Fibroblast of pulmonary artery (primary cell): ENCODE data around the gene ZNF408.
A peak's percentile ranks its signal among the peaks of the same experiment; 100 is the strongest.

Experiments used
- DNase-seq: peaks from one replicate; pipeline ENCODE4 v3.0.0-alpha.2; 2010; ENCODE audit warnings: low read depth
- H3K4me3 ChIP-seq: replicated peaks from 2 replicates; pipeline ENCODE4 v1.5.1; 2011; ENCODE audit warnings: low read depth, mild to moderate bottlenecking, control low read depth, low read length, moderate library complexity
- TF ChIP-seq, protein P1 (sequence below): IDR thresholded peaks from 2 replicates; pipeline ENCODE4 v1.5.1; 2011; ENCODE audit warnings: mild to moderate bottlenecking, control low read depth, low read length, inconsistent platforms; ENCODE audit errors: missing control alignments

Gene ZNF408

DNA sequence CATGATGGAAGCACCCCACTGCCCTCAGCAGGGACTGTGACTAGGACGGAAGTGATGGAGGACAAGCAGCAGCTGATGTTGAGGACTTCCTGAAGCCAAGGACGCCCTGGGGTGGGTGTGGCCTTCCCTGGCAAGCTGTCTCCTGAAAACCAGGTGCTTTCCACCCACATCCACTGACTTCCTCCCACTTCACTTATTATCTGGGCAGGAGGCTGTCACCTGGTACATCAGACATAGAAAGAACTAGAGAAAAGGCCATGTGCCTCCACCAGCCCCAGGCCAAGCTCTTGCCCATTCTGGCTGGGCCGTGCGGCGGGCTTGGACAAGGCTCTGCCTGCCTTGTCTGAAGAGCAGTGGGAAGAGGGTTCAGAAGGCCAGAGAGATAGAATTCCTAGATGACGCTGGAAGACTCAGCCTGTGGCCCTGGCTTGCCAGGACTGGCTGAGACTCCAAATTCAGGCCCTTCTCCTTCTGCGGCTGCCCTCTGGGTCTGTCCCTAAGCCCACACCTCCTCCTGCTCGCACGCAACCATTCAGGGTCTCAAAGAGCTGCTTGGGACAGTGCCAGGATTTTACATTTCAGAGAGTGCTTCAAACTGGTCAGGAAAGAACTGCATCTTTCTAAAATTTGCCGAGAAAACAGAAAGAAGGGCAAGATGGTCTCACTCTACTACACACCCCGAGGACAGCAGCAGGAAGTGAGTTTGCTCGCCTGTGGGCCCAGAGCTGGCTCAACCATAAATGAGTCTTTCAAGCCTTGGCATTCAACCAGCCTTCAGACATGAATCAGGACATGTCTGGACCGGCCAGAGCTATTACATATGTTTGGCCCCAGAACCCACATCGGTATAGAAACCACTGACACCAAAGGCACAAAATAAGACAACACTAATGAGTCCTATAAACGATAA is 13.7 kb upstream of the ZNF408 start:
- peak; percentile 86 for DNase-seq
- H3K4me3 ChIP-seq, result no peak overlapping the region
- TF ChIP-seq, protein P1, sequence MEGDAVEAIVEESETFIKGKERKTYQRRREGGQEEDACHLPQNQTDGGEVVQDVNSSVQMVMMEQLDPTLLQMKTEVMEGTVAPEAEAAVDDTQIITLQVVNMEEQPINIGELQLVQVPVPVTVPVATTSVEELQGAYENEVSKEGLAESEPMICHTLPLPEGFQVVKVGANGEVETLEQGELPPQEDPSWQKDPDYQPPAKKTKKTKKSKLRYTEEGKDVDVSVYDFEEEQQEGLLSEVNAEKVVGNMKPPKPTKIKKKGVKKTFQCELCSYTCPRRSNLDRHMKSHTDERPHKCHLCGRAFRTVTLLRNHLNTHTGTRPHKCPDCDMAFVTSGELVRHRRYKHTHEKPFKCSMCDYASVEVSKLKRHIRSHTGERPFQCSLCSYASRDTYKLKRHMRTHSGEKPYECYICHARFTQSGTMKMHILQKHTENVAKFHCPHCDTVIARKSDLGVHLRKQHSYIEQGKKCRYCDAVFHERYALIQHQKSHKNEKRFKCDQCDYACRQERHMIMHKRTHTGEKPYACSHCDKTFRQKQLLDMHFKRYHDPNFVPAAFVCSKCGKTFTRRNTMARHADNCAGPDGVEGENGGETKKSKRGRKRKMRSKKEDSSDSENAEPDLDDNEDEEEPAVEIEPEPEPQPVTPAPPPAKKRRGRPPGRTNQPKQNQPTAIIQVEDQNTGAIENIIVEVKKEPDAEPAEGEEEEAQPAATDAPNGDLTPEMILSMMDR, result no peak

DNA sequence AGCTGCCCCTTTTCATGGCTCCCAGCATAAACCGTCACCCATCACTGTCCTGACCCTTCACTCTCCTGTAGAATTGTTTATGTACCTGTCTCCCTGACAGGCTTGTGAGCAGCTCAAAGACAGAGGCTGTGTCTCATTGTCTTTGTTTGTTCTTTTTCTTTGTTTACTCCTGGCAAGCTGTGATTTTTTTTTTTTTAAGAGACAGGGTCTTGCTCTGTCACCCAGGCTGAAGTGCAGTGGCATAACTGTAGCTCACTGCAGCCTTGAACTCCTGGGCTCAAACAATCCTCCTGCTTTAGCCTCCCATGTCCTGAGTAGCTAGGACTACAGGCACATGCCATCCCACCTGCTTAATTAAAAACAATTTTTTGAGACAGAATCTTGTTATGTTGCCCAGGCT is 10.1 kb upstream of the ZNF408 start:
- no peak for DNase-seq
- TF ChIP-seq, protein P1, result no peak
- no peak overlapping the region for H3K4me3 ChIP-seq

DNA sequence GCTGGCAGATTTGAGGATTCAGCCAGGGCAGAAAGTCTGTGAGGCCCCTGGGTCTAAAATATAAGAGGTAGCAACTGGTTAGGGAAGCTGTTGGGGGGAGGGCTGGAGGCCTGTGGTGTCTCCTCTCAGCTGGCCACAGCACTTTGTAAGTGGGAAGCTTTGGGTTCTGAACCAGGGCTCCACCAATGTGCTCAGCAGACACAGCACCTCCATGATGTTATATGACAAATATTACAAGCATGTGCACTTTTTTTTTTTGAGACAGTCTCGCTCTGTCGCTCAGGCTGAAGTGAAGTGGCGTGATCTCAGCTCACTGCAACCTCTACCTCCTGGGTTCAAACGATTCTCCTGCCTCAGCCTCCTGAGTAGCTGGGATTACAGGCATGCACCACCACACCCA is 8.4 kb upstream of the ZNF408 start:
- H3K4me3 ChIP-seq, result no peak overlapping the region
- TF ChIP-seq, protein P1, result no peak
- DNase-seq, result no peak

DNA sequence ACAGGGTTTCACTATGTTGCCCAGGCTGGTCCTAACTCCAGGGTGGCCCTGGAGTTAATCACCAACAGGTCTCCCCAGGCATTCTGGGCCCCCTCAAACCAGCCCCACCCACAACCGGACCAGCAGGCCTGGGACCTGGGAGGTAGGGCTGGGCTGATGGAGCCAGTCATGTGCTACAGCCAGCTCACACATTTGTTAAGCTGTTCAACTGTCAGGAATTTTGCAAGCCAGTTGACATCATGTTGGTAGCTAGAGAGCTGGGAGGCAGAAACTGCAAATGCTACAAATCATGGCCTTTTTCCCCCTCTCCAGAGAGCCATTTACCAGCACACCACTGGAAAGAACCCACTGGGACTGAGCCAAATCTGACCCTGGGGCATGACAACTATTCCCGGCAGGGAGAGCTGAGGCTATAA is 7.2 kb upstream of the ZNF408 start:
- H3K4me3 ChIP-seq, result no peak overlapping the region
- TF ChIP-seq, protein P1, result no peak
- no peak for DNase-seq

DNA sequence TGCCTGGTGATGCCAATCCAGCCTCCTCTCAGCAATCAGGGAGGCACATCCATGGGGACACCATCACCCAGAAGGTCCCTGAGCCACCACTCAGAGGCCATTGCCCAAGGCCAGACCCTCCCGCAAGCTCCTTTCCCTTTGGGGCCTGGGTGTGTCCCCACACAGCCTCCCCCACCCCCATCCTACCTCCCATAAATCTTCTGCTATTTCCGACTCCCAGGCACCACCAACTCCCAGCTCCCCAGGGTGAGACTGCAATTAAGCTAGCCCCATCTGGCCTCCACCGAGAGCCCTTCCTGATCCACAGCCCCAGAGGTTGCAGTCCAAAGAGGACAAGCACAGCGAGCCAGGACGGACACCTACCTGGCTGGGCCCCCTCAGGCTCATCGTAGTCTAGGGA is 6.8 kb upstream of the ZNF408 start:
- TF ChIP-seq, protein P1, result no peak
- H3K4me3 ChIP-seq, result no peak overlapping the region
- no peak for DNase-seq

DNA sequence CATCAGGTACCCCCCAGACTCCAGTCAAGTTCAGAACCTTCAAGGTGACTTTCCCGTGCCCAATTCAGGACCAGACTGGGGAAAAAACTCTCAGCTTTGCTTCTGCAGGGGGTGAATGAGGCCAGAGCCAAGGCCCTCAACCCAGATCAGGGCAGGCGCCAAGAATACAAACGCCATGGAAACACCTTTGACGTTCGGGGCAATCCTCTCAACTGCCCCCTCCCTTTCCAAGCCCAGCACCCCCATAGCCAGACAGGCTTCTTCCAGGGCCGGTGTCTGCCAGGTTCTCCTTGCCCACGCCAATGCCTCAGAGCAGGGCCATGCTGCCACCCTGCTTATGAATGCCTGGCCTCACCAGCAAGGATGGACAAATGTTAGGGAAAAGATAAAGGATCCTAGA is 6.2 kb upstream of the ZNF408 start:
- TF ChIP-seq, protein P1, result no peak
- no peak for DNase-seq
- H3K4me3 ChIP-seq, result no peak overlapping the region
